DMS53 treated with DMSO at 0.1 percent for 48 hours (cell line): ENCODE data around the gene NFYB.
A peak's percentile ranks its signal among the peaks of the same experiment; 100 is the strongest.
"Not testable (repeated sequence)": the region's sequence is repeated elsewhere in the genome, so short reads cannot be mapped to it uniquely, and the experiment has no call there.

Experiments used
- DNase-seq: peaks from one replicate; lab custom pipeline; 2025; ENCODE audit not compliant: unreplicated experiment; lab: John Stamatoyannopoulos, UW

The NFYB gene

DNA sequence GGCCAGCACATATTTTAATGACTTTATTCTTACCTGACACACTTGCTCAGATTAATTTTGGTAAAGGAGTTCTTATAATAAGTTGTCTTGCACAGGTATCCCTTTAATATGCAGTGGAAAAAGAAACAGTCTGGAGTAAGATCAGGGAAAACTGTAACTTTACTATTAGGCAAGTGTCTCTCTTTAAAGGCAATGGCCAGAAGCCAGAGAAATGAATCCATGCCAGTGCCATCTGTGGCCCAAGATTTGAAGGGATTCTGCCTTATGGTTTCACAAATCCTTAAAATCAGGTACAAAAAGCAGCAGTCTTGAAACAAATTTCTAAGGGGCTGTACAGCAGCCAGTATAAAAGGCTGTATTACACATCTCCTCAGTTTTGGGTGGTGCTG is 22.4 kb downstream of the NFYB start:
- no peak for DNase-seq

DNA sequence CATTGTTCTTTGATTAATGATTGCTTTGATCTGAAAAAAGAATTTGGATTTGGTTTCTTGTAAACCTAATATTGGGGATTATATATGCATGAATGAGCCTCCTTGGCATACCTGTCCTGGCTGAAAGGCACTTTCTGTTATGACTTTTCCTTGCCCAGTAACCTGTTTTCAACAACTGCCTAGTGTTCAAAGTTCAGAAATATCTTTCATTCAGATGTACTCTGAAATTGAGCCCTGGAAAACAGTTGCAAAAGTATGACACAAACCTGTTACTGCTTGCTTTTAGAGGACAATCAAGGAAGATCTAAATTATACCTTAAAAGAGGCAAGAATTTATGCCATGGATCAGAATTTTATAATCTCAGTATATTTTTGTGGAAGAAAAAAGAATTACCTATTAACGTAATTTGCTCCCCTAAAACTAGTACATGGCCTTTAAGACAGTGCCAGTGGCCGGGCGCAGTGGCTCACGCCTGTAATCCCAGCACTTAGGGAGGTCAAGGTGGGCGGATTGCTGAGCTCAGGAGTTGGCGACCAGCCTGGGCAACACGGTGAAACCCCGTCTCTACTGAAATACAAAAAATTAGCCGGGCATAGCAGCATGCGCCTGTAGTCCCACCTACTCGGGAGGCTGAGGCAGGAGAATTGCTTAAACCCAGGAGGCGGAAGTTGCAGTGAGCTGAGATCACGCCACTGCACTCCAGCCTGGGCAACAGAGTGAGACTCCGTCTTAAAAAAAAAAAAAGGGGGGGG is 23.0 kb downstream of the NFYB start:
- not testable (repeated sequence) for DNase-seq

DNA sequence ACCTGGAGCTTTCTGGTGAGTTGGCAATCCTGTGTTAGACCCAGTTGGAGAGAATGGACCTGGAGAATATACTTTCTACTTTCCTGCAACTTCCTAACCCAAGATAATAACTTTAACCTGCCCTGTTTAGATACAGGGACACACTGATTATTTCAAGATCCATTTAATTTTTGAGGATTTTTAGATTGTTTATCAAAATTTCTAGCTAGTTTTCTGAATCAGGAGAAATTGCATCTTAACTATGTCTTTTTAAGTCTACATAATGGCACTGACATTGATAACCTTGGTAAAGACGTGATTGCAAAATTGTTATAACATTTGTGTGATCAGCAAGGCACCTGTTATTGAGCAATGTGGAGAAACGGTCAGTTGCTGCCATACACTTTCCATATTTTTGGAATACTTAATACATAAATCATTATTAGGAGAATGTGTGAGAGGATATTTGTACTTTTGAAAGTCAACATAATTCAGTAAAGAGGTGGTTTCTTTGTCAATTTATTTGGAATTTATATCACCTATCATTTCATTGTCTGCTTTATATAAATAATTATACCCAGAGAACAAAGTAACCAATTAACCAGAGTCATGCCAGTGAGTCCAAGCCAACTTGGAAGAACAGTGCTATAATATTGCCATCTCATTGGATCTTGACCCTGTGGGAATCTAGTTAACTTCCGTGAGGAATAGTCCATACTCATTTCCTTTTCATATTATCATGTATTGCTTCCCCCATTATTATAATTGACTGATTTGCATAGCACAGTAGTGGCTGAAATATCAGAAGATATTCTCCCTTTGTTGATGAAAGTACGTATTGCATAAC is 28.4 kb downstream of the NFYB start:
- no peak for DNase-seq

DNA sequence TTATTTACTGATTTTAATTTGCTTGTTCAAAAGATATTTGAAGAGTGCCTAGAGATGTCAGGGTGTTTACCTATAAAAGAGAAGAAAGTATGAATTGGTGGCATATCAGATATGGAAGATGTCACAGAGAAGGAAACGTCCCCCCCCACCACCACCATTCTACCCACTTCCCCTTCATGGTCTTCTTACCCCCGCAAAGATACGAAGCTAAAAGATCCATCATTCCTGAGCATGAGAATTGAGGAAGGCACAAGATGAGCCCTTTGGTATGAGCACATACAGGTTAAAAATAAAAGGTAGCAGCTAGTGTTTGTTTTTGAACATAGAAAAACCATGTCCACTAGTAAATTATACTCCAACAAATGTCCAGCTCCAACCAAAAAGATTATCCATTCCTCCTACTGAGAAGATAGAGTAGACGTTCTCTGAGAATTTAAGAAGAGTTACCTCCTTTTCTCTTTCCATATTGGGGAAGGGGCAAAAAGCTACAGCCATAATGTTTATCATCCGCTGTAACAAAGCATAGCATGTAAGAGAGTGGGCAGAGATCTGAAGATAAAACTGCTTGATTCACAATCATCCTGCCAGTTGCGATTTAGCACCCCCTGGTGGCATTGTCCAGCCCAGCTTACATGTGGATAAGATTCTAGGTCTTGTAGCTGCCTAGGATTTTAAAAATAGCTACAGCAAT is 29.1 kb downstream of the NFYB start:
- peak; percentile 86 for DNase-seq

DNA sequence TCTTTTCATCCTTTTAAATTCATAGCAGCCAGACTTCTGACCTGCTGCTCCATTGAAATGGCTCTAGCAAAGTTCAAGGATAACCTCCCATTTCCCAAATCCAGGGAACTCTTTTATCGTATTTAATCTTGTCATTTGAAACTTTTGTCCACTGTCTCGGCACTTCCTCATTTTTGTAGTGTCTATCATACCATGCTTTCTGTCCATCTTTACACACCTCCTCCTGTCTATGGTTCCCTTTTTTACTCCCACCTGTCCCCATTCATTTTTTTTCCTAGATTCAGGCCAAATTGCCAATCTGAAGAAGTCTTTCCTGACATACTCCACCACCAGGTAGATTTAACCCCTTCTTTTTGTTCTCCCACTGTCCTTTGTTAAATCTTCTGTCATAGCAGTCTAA is 31.0 kb downstream of the NFYB start:
- no peak for DNase-seq

DNA sequence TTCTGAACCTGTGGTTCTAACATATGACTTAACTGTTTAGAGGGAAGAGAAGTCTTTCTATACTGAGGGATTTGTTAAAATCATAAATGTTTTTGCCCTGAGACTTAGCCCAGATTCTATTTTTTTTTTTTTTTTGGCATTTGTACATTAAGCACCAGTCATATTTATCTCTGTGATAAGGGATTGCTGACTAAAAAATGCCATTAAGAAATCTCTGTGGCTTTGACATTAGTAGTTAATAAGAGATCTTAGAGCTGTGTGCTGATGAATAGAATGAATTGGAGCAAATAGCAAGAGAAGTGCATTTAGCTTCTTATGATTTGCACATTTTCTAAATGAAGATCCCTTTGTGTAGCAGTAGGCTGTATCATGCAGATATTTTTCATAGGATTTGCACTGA is 32.5 kb downstream of the NFYB start:
- no peak for DNase-seq

DNA sequence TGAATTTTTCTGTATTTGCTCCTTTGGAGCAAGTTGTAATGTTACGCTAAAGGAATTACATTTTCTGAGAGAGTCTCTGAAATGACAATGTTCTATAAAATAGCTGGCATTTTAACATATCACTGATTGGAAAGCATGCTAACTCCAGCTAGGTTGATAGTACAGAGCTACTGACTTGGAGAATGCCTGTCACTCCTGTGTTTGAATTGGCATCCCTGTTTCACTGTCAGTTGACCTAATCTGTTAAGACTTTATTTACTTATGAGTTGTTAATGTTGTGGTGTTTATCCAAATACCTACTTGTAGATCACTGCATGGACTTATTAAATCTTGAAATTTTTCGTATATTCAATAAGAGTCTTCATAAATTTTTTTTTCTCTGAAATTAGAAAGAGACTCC is 40.1 kb downstream of the NFYB start:
- no peak for DNase-seq

DNA sequence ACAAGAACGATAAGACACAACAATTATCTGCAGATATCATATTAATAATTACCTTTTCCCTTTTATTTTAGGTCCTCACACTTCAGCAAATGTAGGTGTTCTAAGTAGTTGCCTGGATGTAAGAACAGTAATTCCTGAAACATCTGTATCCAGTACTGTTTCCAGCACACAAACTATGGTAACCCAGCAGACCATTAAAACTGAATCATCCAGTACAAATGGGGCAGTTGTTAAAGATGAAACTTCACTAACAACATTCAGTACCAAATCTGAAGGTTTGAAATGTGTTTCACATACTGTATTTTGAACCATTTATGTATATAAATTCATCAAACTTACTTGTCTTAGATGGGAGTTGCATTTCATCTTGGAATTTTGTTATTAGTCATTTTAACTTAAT is 42.7 kb downstream of the NFYB start:
- no peak for DNase-seq

DNA sequence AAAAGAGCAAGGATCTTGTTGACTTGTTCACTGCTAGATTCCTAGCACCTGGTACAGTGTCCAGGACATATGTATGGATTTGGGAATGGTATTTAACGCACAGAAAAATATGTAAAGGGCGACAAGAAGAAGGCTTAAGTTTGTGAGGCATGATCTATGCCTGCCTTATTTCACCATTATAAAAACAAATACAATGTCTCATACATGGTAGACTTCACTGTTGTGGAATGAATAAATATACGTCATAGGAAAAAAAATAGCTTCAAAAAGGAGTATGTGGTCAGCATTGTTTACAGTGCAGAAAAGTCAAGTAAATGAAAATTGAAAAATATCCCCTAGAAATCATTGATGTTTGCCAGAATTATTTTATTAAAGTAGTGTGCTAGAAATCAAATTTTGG is 43.7 kb downstream of the NFYB start:
- no peak for DNase-seq

DNA sequence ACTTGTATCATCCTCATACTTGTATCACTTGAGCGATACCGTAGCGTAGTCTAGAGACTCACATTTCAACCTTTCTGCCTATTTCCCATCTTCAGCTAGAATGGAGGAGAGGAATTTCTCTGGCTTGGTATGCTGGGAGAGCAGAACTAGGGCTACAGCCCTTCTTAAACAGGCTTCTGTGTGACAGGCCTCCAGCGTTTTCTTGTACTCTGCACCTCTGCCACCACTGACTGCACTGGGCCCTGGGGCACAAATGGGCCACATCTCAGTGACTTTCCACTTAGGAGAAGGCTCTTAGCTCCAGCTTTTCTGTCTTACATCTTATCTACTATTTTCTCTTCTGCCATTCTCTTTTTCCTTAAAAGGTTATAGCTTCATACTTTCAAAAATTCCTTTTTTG is 46.9 kb downstream of the NFYB start:
- DNase-seq = no peak

DNA sequence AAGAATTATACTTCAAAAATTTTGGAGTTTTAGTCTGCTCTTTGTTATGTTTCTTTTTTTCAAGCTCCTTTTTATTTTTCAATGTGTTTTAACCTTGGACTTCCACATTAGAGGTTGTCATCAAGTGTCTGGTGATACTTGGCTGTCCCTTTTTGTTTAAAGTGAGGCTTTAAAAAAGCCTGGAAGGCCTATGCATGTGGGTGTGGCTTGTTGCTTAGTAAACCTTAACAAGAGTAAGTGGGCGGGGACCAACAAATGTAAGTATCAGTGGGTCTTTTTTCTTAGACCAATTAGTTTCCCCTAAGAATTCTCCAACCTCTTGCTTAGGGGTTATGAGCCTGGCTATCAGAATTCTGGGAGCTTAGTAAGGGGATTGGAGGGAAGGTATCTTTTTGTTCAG is 47.3 kb downstream of the NFYB start:
- DNase-seq = no peak

DNA sequence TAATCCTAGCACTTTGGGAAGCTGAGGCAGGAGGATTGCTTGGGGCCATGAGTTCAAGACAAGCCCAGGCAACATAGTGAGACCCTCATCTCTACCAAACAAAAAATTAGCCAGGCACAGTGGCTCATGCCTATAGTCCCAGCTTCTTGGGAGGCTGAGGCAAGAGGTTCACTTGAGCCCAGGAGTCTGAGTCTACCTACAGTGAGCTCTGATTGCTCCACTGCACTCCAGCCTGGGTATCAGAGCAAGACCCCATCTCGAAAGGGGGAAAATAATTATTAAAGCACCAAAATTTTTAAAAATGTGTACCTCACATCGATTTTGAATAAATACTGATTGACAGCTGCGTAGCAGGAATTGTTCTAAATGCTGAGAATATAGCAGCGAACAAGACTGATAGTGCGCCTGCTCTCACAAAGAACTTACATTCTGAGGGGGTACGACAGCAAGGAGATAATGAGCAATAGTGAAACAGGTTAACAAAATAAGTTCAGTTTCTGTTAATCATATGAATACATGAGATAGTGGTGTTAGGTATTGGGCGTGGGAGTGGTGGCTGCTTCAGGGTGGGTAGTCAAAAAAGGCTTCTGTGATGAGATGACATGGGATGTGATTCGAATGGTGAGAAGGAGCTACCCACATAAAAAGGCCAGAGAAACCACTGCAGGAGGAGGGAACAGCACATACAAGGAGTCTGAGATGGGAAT is 54.1 kb downstream of the NFYB start:
- DNase-seq = no peak

DNA sequence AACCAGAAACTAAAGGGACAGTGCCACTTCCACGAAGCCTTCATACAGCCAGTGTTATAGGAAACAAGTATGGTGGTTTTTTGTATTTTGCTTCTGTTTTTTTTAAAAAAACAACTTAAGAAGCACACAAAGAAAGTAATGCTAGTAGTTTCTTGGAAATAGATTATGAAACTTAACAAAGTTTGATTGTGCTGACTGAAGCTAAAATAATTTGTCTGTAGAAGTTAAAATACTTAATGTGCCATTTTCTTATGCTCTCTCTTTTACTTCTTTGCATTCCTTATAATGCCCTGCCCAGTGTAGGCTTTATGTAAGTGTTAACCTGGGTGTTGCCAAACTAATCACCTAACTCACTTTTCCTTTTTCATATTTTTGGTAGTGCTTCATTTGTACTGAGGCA is 57.2 kb downstream of the NFYB start:
- DNase-seq = no peak

DNA sequence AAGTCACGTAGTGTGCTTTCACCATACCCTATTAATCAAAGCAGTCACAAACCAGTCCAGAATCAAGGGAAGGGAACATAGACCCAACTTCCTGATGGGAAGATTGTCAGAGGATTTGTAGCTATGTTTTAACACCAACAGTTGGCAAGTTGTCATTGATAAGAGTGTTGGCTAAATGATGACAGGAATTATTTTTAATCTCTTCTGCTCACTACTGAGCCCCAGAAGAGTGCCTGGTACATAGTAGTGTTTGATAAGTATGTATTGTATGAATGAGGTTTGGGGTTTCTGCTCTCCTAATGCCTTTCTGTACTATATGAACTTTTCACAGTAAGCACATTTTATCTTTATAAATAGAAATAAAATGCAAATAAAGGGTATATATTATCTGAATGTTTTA is 59.0 kb downstream of the NFYB start:
- no peak for DNase-seq

DNA sequence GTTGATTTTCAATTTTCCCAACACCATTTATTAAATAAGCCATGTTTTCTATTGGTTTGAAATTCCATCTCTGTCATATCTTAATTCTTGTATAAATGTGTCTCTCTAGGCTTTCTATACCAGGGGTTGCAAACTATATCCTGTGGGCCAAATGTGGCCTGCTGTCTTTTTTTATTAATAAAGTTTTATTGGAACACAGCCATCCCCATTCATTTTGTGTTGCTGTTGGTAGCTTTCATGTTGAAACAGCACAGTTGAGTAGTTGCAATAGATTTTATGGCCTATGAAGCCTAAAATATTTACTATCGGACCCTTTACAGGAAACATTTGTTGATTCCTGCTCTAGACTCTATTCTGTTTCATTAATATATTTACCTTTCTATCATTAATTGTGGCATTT is 64.3 kb downstream of the NFYB start:
- DNase-seq = no peak

DNA sequence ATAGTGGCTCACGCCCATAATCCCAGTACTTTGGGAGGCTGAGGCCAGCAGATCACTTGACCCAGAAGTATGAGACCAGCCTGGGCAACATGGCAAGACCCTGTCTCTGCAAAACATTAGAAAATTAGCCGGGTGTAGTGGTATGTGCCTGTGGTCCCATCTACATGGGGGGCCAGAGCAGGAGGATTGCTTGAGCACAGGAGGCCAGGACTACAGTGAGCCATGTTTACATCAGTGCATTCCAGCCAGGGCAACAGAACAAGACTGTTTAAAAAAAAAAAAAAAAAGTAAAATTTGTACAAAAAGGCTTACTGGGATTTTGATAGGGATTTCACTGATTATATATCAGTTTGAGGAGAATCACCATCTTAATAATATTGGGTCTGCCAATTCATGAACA is 65.9 kb downstream of the NFYB start:
- no peak for DNase-seq
